ENCODE results near the gene RHCG. TPM values are rescaled to one million over a fixed set of nuclear protein-coding genes. Genes with fewer than 3 reads are reported as not detected.

The RHCG gene
- total RNA-seq, 2 donors from 2014 or later = 0.89 TPM; not detected in 1

DNA sequence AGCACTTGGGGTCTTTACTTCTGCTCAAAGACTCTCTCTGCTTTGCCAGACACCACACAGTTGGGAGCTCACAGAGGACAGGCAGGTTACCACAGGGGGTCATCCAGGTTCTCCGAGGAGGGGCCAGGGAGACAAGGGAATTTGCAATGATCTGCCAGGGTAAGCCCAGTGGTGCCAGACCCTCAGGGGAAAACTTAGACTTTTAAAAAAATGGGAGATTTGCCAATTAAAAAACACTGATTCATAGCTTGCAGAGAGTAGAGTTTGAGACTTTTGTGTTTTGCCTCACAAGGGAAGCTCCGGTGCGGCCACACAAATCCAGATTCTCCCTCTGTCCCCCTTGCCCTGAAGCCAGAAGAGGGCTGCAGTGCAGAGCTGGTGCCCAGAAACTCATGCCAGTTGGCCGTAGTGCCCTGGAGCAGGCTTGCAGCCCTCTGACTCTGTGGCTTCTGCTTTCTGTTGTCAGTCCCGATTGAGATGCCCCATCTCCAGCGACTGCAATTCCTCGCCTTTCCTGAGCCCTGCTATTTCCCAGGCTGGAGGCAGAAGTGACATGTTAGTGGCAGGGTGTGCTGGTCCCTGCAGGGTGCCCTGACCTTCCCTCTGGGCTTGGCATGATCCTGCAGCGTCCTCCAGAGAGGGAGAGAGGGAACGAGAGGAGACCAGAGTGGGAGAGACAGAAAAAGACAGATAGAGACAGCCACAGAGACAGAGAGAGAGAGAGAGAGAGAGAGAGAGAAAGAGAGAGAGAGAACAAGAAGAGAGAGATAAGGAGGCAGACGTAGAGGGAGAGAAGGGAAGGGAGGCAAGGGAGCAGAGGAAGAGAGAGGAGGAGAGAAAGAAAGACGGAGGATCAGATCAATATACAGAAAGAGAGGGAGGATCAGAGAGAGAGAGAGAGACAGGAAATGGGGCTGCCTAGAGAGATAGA lies 46.0 kb downstream of the RHCG start:
- ATAC-seq (no peak), DNase-seq (no peak)
- intact Hi-C loops (cut with DNase I, micrococcal nuclease) = no loop called here

DNA sequence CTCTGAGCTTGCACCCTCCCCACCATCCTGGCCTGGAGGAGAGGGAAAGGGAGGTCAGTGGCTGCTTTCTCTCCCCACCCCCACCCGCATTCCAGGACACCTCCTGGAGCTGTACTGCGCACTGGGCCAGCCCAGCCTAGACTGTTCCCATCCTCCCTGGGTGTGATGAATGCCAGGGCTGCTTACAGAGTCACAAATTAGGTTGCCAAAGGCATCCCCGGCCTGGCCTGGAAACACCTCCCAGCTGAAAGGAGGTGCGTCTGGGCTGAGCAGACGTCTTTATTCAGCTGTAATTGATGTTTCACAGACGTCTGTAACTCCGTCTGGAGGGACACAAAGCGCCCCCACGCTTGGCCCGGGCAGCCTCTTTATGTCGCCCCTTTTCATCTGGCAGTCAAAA lies 47.6 kb downstream of the RHCG start:
- DNase-seq (no peak), ATAC-seq (no peak)
- intact Hi-C loops (cut with DNase I, micrococcal nuclease) = no loop called here

DNA sequence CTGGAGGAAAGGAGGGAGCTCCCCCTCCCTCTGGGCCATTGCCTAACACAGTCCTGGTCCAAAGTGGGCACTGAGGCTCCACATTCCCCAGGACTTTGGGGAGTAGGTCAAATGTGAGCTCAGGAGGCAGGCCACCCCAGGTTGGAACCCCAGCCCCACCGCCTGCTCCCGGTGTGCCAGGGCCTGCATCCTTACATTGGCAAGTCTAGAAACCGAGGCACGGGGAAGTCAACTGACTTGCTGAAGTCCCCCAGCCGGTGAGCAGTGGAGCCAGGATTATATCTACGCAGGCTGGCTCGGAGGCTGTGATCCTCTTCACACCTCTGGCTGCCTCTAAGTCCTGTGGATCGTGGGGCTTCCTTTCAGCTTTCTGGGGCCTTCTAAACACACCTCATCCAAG lies 48.7 kb downstream of the RHCG start:
- ATAC-seq = no peak
- intact Hi-C loops (cut with DNase I, micrococcal nuclease) = no loop called here
- no peak for DNase-seq

DNA sequence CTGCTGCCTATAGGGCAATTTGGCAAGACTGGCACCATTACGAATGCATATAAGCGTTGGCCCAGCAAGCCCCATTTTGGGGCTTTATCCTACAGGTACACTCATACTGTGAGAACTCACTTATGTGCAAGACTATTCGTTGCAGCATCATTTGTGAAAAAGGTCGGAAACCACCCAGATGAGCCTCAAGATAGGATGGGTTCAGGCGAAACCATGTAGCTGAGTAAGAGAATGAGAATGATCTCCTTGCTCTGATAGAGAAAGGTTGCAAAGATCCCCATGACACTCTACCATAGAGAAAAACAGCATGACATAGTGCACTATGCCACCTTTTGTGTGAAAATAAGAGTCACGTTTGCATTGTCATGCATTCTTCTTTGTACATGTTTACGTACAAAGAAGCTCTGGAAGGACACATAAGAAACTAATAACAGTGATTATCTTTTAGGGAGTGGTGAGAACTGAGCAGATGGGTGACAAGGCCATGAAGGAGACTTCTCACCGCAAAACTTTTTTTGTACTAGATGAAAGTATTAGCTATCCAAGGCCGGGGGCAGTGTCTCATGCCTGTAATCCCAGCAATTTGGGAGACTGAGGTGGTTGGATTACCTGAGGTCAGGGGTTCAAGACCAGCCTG lies 50.0 kb downstream of the RHCG start:
- intact Hi-C loops (cut with DNase I, micrococcal nuclease) = no loop called here
- no peak for ATAC-seq
- DNase-seq = no peak

DNA sequence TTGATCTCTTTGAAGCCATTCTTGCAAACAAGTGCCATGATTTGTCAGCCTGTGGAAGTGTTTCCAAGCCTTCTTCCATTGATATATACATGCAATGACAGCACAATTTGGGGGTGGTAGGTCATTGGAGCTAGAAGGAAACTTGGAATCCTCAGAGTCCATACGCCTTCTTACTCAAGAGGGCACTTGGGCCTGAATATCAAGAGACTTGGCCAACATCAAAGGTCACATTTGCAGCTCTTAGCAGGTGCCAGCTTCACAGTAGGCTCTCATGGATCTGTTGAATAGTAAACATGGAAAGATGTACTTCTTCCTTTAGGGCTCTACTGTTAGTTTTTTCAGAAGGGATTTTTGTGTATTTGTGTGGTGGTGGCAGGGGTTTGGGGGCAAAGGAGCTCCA lies 50.9 kb downstream of the RHCG start:
- DNase-seq = no peak
- intact Hi-C loops (cut with DNase I, micrococcal nuclease) = no loop called here
- ATAC-seq = no peak

DNA sequence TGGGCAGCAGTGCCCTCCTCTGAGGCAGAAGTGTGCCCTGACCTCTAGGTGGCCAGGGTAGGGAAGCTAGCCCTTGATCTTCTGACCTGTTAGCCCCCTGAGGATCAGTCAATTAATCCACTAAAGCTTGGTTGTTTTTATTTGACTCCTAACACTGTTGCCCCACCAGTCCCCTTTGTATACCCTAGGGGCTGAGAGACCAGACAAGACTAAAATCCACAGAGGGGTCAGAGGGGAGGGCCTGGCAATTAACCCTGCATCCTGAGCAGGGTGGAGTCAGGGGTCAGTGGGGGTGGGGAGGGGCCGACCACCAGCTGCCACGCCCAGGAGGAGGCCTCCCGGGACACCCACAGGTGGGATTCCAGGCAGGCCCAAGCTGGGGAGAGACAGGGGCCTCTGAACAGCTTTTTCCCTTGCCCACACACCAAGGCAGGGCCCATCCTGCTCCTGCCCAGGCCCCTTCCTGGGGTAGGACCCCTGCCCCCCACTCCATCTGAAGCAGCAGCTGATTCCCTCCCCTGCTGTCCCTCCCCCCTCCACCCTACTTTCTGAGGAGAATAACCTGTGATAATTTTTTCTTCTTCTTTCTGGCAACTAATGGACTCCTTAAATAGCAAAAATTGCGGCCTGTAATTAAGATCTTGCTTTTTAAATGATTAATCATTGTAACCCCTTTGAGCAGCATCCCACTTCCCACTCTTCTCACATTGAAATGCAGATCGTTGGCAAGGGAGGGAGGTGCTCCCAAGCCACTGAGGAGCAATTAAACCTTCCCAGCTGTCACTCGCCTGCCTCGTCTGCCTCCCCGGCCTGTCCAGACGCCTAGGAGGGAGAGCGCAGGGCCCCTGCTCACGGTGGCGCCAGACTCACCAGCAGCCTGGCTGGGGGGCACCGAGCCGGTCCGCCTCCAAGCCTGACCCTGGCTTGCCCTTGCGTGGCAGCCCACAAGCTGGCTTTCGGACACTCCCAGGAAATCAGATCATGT lies 51.9 kb downstream of the RHCG start:
- no peak for DNase-seq
- no peak for ATAC-seq
- intact Hi-C loops (cut with DNase I, micrococcal nuclease) = no loop called here

DNA sequence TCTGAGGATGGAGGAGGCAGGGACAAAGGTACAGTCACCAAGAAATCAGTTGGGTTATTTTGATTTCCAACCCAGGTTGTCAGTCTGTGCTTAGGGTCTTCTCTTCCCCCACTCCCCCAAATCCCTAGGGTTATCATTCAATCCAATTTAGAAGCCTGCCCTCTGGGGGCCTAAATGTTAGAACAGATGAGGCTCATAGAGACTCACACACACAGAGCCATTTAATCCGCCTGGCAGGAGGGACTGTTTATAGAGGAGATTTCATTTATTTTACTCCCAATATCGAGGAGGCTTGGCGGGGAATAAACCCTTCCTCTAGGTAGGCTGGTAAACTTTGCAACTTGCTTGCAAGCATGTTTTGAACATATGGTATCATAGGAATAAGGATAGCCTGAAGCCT lies 52.8 kb downstream of the RHCG start:
- intact Hi-C loops (cut with DNase I, micrococcal nuclease) = no loop called here
- ATAC-seq = no peak

DNA sequence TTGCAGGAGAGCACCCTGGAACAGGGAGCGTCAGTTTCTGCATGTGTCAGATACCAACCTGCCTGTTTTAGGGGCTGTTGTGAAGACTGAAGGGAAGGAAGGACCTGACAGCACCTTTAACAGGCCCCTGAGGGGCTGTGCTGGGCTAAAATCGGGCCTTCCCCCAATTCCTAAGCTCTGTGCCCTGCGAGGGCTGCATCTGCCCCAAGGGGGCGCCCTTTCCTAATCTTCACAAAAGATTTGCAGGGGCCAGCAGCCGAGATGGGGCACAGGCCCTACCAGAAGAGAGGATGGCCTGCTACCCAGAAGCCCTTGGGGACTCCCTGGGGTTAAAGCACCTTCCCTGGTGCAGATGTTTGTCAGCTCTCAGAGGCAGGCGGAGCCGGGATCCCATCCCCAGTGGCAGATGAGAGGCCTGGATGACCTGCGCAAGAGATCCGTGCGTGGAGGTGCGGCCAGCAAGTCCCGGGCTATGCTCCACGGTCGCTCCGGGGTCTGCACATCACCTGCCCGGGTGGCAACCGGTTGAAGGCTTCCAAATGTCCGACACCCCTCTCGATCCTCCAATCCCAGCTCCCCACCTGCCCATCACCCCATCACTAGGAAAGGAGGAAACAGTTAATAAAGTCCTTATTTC lies 53.6 kb downstream of the RHCG start:
- ATAC-seq = peak; percentile 51
- DNase-seq = peak in 1 of 2 donors; percentile 61
- intact Hi-C loops (cut with DNase I, micrococcal nuclease) = no loop called here

More for the DNA sequence above, 52.8 kb downstream of the RHCG start:
- DNase-seq = no peak

DNA sequence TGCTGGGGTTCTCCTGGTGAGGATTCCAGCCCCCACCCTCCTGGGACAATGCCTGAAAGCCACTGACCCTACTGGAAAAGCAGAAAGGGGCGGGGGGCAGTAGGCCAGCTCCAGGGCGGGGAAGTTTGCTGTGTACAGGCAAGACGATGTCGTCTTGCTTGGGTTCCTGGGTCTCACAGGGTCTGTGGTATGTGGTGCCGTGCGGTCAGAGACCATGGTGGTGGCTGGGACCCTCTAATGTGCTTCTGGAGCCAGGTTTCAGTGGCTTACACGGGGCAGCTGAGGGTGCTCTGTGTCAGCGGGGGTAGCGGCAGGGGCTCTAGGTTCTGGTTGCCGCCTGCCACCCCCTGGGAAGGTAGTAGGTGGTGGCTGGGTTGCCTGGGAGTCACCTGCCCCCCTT lies 54.2 kb downstream of the RHCG start:
- ATAC-seq (no peak), DNase-seq (no peak)
- intact Hi-C loops (cut with DNase I, micrococcal nuclease) = no loop called here

DNA sequence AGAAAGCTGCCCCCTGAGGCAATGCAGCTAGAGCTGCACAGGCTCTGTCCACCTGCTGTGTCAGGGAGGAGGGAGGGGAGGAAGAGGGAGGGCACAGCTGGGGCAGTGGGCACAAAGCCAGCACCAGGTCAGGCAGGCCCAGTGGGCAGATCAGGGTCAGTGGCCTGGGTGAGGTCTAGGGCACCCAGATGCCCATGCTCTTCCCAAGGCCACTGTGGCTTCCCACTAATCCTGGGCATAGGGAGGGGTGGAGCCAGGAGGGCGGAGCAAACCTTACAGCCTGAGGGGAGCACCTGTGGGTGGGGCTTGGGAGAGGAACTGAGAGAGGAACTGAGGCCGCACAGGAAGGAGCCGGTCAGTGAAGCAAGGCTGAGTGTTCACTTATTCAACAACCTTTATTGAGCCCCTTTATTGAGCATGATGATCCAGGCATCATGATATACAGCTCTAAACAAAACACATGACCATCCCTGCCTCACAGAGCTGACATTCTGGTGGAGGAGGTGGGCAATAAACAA lies 55.0 kb downstream of the RHCG start:
- intact Hi-C loops (cut with DNase I, micrococcal nuclease) = no loop called here
- DNase-seq (peak in 1 of 2 donors; percentile 47), ATAC-seq (peak; percentile 30)

DNA sequence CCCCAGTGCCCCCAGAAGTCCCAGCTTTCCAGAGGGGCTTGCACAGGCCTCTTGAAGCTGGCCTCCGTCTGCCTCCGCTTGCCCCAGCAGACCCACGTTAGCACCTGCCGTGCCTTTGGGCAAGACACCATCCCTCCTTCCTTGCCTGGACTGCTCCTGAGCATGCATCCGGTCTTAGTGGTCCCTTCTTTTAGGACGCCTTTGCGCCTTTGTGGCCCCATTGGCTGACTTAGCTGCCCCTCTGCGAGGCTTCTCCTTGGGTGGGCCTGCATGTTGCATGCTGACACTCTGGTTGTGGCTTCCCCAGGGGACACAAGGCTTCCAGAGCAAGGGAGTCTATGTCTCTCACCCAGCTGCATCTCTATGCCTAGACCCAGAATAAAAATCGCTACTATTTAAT lies 56.6 kb downstream of the RHCG start:
- no peak for ATAC-seq
- intact Hi-C loops (cut with DNase I, micrococcal nuclease) = no loop called here
- no peak for DNase-seq

DNA sequence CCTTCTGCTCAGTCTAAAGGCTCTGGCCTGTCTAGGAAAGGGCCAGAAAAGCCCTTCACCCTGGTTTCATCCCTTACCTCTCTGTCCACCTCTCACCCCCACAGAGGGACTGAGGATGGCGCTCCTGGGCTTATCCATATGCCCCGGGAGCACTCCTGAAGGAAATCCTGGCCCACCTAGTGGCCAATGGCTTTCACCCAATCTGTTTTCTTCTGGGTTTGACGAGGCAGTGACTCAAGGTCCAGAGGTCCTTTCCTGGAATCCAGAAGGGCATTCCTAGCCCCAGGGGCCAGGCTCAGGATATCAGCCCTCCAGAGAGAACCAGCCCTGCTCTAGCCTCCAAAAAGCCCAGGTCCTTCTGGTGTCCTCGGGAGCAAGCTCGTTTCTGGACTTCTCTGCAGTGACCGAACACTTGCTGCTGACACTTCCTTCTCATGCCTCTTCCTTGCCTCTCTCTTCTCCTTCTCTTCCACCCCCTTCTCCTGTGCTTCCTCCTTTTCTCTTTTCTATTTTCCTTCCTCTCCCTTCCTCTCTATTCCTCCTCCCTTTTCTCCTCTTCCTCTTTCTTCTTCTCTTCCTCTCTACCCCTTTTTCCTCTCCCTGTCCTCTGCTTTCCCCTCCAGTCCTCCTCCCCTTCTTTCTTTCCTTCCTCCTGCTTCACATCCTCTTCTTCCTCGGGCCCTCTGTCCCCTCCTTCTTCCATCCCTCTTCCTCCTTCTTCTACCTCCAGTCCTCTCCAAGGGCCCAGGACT lies 59.6 kb downstream of the RHCG start:
- DNase-seq (no peak), ATAC-seq (peak; percentile 22)
- intact Hi-C loops (cut with DNase I, micrococcal nuclease) = no loop called here

DNA sequence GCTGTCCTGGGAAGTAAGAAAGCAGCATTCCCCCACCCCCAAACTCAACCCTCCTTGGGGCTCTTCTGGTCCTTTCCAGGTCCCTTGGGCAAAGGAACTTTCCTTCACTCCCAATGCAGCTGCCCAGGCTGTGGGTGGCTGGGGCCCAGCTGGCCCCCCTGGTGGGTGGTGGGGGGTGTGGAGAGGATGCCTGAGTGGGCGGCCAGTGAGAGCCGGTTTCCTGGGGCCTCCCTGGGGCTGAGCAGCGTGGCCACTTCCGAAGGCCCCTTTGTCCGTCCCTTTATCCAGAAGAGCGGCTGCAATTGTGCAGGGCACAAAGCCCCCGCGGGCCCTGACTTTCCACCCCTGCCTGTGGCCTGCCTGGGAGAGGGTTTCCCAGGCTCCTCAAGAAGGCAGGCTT lies 61.0 kb downstream of the RHCG start:
- ATAC-seq (no peak), DNase-seq (no peak)
- intact Hi-C loops (cut with DNase I, micrococcal nuclease) = no loop called here

DNA sequence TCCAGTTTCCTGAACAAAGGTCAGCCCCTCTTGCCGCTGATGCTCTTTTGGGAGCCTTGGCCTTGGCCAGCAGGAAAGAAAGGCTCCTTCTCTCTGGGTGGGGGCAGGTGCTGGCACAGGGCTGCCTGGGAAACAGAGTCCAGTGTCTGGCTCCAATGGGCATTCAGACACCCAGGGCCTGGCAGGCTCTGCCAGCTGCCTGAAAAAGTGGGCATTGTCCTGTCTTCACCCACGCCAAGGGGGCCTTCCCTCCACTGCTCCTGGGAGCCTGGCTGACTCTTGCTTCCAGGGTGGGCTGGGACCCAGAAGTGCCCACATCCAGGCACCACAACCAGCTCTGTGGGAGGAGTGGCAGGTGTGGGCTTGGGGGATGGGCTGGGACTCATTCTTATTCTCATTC lies 62.7 kb downstream of the RHCG start:
- intact Hi-C loops (cut with DNase I, micrococcal nuclease) = no loop called here
- no peak for ATAC-seq
- no peak for DNase-seq

DNA sequence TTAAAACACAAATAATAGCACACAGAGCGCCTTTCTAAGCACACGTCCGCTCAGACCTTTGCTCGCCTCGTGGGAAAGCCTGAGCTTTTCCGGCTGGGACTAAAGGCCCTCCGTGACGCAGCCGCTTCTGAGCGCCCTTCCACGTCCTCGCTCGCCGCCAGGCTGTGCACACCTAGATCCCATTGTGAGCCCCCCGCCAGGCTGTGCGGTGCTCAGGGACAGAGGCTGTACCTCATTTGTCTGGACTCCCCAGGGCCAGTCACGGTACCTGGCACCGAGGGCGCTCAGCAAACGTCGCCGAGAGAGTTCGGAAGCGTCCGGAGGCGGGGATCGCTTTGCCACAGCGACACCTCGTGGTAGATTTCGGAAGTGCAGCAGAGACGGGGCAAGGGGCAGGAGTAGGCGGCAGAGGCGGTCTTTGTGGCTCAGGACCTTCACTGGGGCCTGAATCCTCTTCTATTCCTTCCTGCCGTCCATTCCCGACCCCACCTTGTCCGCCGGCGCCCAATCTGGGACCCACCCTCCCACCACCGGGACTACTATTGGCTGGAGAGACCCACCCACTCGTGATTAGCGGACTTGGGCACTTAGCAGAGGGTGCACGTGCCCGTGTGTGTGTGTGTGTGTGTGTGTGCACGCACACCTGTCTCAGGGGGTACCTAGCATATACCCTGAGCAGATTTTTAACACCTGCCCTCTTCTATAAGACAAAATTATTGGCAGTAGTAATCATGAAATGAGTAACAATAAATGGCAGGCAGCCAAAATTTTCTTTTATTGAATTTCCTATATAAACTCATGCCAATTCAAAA lies 65.6 kb downstream of the RHCG start:
- peak; percentile 95 for ATAC-seq
- intact Hi-C loops (cut with DNase I, micrococcal nuclease) = loop anchor here in 1 of 2 donors (2.0 kb wide), 1 partner anchor 72 kb away; no protein-coding TSS in a partner anchor
- peak; percentile 56 to 92 for DNase-seq

DNA sequence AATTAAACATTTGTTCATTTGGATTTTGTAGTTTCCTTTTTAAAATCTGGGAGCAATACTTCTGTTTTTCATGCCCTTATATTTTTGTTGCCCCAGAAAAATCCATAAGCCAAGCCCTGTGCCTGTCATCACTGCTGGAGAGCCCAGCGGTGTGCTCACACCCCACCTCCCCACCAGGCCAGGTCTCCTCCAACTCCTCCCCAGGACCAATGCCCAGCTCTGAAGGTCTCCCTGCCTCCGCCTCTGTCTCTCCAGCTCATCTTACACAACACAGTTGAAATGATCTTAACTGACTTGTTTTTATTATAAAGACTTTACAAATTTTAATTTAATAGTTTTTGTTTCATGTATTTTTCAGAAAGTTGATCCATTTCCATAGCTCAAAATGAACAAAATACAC lies 66.4 kb downstream of the RHCG start:
- ATAC-seq = no peak
- no peak for DNase-seq
- intact Hi-C loops (cut with DNase I, micrococcal nuclease) = loop anchor here (2.0 to 5.0 kb wide), 2 partner anchors 71 to 73 kb away; no protein-coding TSS in a partner anchor

DNA sequence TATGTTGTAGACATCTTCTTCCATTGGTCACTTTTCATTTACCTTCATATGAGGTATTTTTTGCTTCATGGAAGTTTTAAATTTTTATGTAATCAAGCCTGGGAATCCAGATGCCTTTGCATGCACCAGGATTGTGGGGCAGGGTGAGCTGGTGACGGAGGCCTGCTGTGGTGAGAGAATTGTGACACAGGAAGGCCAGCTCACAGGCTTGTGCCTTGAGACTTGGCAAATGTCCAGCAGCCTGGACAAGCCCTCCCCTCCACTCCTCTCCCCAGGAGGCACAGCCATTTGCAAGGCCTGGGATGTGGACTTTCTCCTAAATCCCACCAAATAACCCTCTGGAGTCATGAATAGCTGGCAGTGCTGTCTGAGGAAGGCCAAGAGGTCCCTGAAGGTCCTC lies 67.4 kb downstream of the RHCG start:
- DNase-seq = no peak

More for the DNA sequence above, 67.4 kb downstream of the RHCG start:
- intact Hi-C loops (cut with DNase I, micrococcal nuclease) = loop anchor here in 1 of 2 donors (5.0 kb wide), 1 partner anchor 72 kb away; no protein-coding TSS in a partner anchor
- ATAC-seq = no peak

All from left colon (tissue), 2 donors.